ENCODE results near the gene FAM50A.
"Not testable (repeated sequence)": the region's sequence is repeated elsewhere in the genome, so short reads cannot be mapped to it uniquely, and the experiment has no call there.

- not testable (repeated sequence) for TF ChIP-seq POLR2A (IDR thresholded peaks at IDR 0.05; ENCODE audit: low read depth, low read length); TAF1 (IDR thresholded peaks at IDR 0.05; ENCODE audit: borderline replicate concordance, low read depth, low read length); POLR2AphosphoS5 (IDR thresholded peaks at IDR 0.05; ENCODE audit: low read depth, low read length)
Observed at GRCh38 chrX:154396363-154396762, 47.6 kb upstream of the FAM50A start.
